AG09319 (cell line): Measurements from ENCODE around the gene HSF2BP.
"Not testable (repeated sequence)": the region's sequence is repeated elsewhere in the genome, so short reads cannot be mapped to it uniquely, and the experiment has no call there.

Source experiments
- DNase-seq: peaks from one replicate; pipeline ENCODE4 v3.0.0-alpha.2; 2010; ENCODE audit warnings: low read depth; ENCODE audit errors: extremely low read depth
- CTCF ChIP-seq: IDR thresholded peaks from 2 replicates; pipeline ENCODE4 v1.5.1; 2011; ENCODE audit warnings: low read depth, mild to moderate bottlenecking, inconsistent platforms, low read length, moderate library complexity

Gene HSF2BP

GRCh38 chr21:43686811-43687565, 27.7 kb upstream of the HSF2BP start:
- no peak for TF ChIP-seq CTCF

GRCh38 chr21:43684424-43684823, 25.1 kb upstream of the HSF2BP start:
- no peak for TF ChIP-seq CTCF
- no peak for DNase-seq

More at GRCh38 chr21:43686811-43687565, 27.7 kb upstream of the HSF2BP start:
- no peak for DNase-seq

- no peak for TF ChIP-seq CTCF
- no peak for DNase-seq
Measured at GRCh38 chr21:43681650-43682049, 22.4 kb upstream of the HSF2BP start.

- not testable (repeated sequence) for DNase-seq
Measured at GRCh38 chr21:43680421-43680820, 21.1 kb upstream of the HSF2BP start.

- TF ChIP-seq CTCF, result no peak
- no peak for DNase-seq
Measured at GRCh38 chr21:43679951-43680350, 20.7 kb upstream of the HSF2BP start.

- TF ChIP-seq CTCF, result no peak
- no peak for DNase-seq
Measured at GRCh38 chr21:43676391-43676790, 17.1 kb upstream of the HSF2BP start.

GRCh38 chr21:43675871-43676270, 16.6 kb upstream of the HSF2BP start:
- no peak for TF ChIP-seq CTCF
- no peak for DNase-seq
